GM12874 (cell line): ENCODE measurements around the gene GRHPR.

Experiments
- CTCF ChIP-seq: IDR thresholded peaks from 2 replicates; pipeline ENCODE4 v1.5.1; 2011; ENCODE audit warnings: low read depth, mild to moderate bottlenecking, control low read depth, low read length, moderate library complexity; ENCODE audit not compliant: insufficient read depth

The GRHPR gene

GRCh38 chr9:37386988-37387387, 35.5 kb upstream of the GRHPR start:
- TF ChIP-seq CTCF: no peak

- peak; percentile 78 for TF ChIP-seq CTCF
Measured at GRCh38 chr9:37390759-37391158, 31.7 kb upstream of the GRHPR start.

GRCh38 chr9:37392272-37392671, 30.2 kb upstream of the GRHPR start:
- TF ChIP-seq CTCF: no peak

- TF ChIP-seq CTCF: no peak
Measured at GRCh38 chr9:37395229-37395628, 27.3 kb upstream of the GRHPR start.

GRCh38 chr9:37395663-37396062, 26.8 kb upstream of the GRHPR start:
- TF ChIP-seq CTCF: no peak

GRCh38 chr9:37398464-37399025, 24.0 kb upstream of the GRHPR start:
- no peak for TF ChIP-seq CTCF

GRCh38 chr9:37399336-37399735, 23.2 kb upstream of the GRHPR start:
- no peak for TF ChIP-seq CTCF

- no peak for TF ChIP-seq CTCF
Measured at GRCh38 chr9:37404590-37404989, 17.9 kb upstream of the GRHPR start.
